Activated naive CD8-positive, alpha-beta T cell treated with anti-CD3 and anti-CD28 coated beads for 36 hours (primary cell): ENCODE measurements around the gene ZNF764. TPM values are rescaled to one million over a fixed set of nuclear protein-coding genes. Genes with fewer than 3 reads are reported as not detected.

Source experiments
- DNase-seq: peaks from one replicate; pipeline ENCODE4 v3.0.0; 2021
- H3K27ac Mint-ChIP-seq: one replicate; pipeline ENCODE4 v1.8.0; 2022; ENCODE audit warnings: mild to moderate bottlenecking, moderate library complexity, mixed read lengths
- H3K27me3 Mint-ChIP-seq: one replicate; pipeline ENCODE4 v1.8.0; 2022; ENCODE audit warnings: mild to moderate bottlenecking, mixed read lengths
- H3K36me3 Mint-ChIP-seq: one replicate; pipeline ENCODE4 v1.8.0; 2021; ENCODE audit warnings: mild to moderate bottlenecking, mixed read lengths
- H3K4me1 Mint-ChIP-seq: one replicate; pipeline ENCODE4 v1.8.0; 2021; ENCODE audit warnings: mixed read lengths
- H3K4me3 Mint-ChIP-seq: one replicate; pipeline ENCODE4 v1.8.0; 2022; ENCODE audit warnings: mild to moderate bottlenecking, moderate library complexity, mixed read lengths
- H3K9me3 Mint-ChIP-seq: one replicate; pipeline ENCODE4 v1.8.0; 2022; ENCODE audit warnings: mixed read lengths
- total RNA-seq, 2 experiments: library from RNA; stranded (reverse); gene quantifications; one replicate each; pipeline ENCODE4 v1.2.3, GENCODE V29; 2021

The ZNF764 gene
- total RNA-seq, 2 experiments from 2014 or later, result 11.9 to 12.1 TPM

- Mint-ChIP-seq H3K4me3 (peak overlapping the region; percentile 75), H3K36me3 (peaks cover 9% of the 10 kb centered on the region), H3K27ac (peak overlapping the region; percentile 76), H3K27me3 (peaks cover 4% of the 10 kb centered on the region), H3K4me1 (peaks cover 22% of the 10 kb centered on the region), H3K9me3 (no peaks in the 10 kb centered on the region)
- peak; percentile 29 for DNase-seq
These were observed 3.1 kb upstream of the ZNF764 start for GRCh38 chr16:30561089-30561816.

- peaks cover 13% of the 10 kb centered on the region for H3K36me3 Mint-ChIP-seq
- no peaks in the 10 kb centered on the region for H3K9me3 Mint-ChIP-seq
- H3K27ac Mint-ChIP-seq, result peak overlapping the region; percentile 65
- peaks cover 4% of the 10 kb centered on the region for H3K27me3 Mint-ChIP-seq
- no peak overlapping the region for H3K4me3 Mint-ChIP-seq
- DNase-seq, result no peak
- peaks cover 23% of the 10 kb centered on the region for H3K4me1 Mint-ChIP-seq
These were observed 1.5 kb upstream of the ZNF764 start for GRCh38 chr16:30559690-30560089.

GRCh38 chr16:30558789-30559377 is 709 bp upstream of the ZNF764 start:
- DNase-seq, result no peak
- H3K9me3 Mint-ChIP-seq, result no peaks in the 10 kb centered on the region
- peak overlapping the region; percentile 94 for H3K27ac Mint-ChIP-seq
- peak overlapping the region; percentile 88 for H3K4me3 Mint-ChIP-seq
- H3K36me3 Mint-ChIP-seq, result peaks cover 19% of the 10 kb centered on the region
- H3K27me3 Mint-ChIP-seq, result peaks cover 4% of the 10 kb centered on the region
- peaks cover 28% of the 10 kb centered on the region for H3K4me1 Mint-ChIP-seq

GRCh38 chr16:30557707-30557956 is 542 bp downstream of the ZNF764 start:
- H3K36me3 Mint-ChIP-seq, result peaks cover 32% of the 10 kb centered on the region
- no peak for DNase-seq
- peak overlapping the region; percentile 94 for H3K27ac Mint-ChIP-seq
- no peaks in the 10 kb centered on the region for H3K9me3 Mint-ChIP-seq
- H3K4me3 Mint-ChIP-seq, result peak overlapping the region; percentile 88
- peaks cover 4% of the 10 kb centered on the region for H3K27me3 Mint-ChIP-seq
- peaks cover 40% of the 10 kb centered on the region for H3K4me1 Mint-ChIP-seq

- H3K9me3 Mint-ChIP-seq, result no peaks in the 10 kb centered on the region
These were observed 2.1 kb downstream of the ZNF764 start for GRCh38 chr16:30556125-30556473.

GRCh38 chr16:30555315-30556124 is 2.7 kb downstream of the ZNF764 start:
- Mint-ChIP-seq H3K27me3 (peaks cover 4% of the 10 kb centered on the region), H3K27ac (peak overlapping the region; percentile 65), H3K4me3 (peak overlapping the region; percentile 60), H3K4me1 (peaks cover 51% of the 10 kb centered on the region), H3K36me3 (peaks cover 35% of the 10 kb centered on the region), H3K9me3 (no peaks in the 10 kb centered on the region)
- DNase-seq, result no peak

More at GRCh38 chr16:30556125-30556473, 2.1 kb downstream of the ZNF764 start:
- Mint-ChIP-seq H3K4me3 (peak overlapping the region; percentile 60), H3K36me3 (peaks cover 35% of the 10 kb centered on the region), H3K27ac (peak overlapping the region; percentile 65), H3K27me3 (peaks cover 4% of the 10 kb centered on the region), H3K4me1 (peaks cover 50% of the 10 kb centered on the region)
- no peak for DNase-seq

GRCh38 chr16:30554557-30555314 is 3.4 kb downstream of the ZNF764 start:
- Mint-ChIP-seq H3K36me3 (peaks cover 35% of the 10 kb centered on the region), H3K4me1 (peaks cover 51% of the 10 kb centered on the region), H3K9me3 (no peaks in the 10 kb centered on the region), H3K27ac (peak overlapping the region; percentile 77), H3K27me3 (peaks cover 4% of the 10 kb centered on the region), H3K4me3 (no peak overlapping the region)
- no peak for DNase-seq

- no peak for DNase-seq
- peaks cover 46% of the 10 kb centered on the region for H3K4me1 Mint-ChIP-seq
- H3K9me3 Mint-ChIP-seq, result no peaks in the 10 kb centered on the region
- H3K27ac Mint-ChIP-seq, result peak overlapping the region; percentile 93
- H3K36me3 Mint-ChIP-seq, result peaks cover 35% of the 10 kb centered on the region
- H3K4me3 Mint-ChIP-seq, result no peak overlapping the region
- no peaks in the 10 kb centered on the region for H3K27me3 Mint-ChIP-seq
These were observed 4.7 kb downstream of the ZNF764 start for GRCh38 chr16:30553393-30553899.

GRCh38 chr16:30552956-30553355 is 5.2 kb downstream of the ZNF764 start:
- Mint-ChIP-seq H3K27me3 (no peaks in the 10 kb centered on the region), H3K4me1 (peaks cover 46% of the 10 kb centered on the region), H3K9me3 (no peaks in the 10 kb centered on the region), H3K27ac (peak overlapping the region; percentile 93), H3K4me3 (no peak overlapping the region), H3K36me3 (peaks cover 35% of the 10 kb centered on the region)
- no peak for DNase-seq

GRCh38 chr16:30551781-30552180 is 6.4 kb downstream of the ZNF764 start:
- Mint-ChIP-seq H3K36me3 (peaks cover 30% of the 10 kb centered on the region), H3K27ac (peak overlapping the region; percentile 93), H3K27me3 (no peaks in the 10 kb centered on the region), H3K4me1 (peaks cover 45% of the 10 kb centered on the region), H3K4me3 (peak overlapping the region; percentile 55), H3K9me3 (no peaks in the 10 kb centered on the region)
- peak; percentile 55 for DNase-seq

GRCh38 chr16:30548416-30549253 is 9.5 kb downstream of the ZNF764 start:
- H3K27ac Mint-ChIP-seq, result no peak overlapping the region
- H3K27me3 Mint-ChIP-seq, result no peaks in the 10 kb centered on the region
- no peak for DNase-seq
- peaks cover 15% of the 10 kb centered on the region for H3K36me3 Mint-ChIP-seq
- H3K4me3 Mint-ChIP-seq, result no peak overlapping the region
- peaks cover 31% of the 10 kb centered on the region for H3K4me1 Mint-ChIP-seq
- H3K9me3 Mint-ChIP-seq, result no peaks in the 10 kb centered on the region

- Mint-ChIP-seq H3K4me1 (peaks cover 7% of the 10 kb centered on the region), H3K36me3 (peaks cover 2% of the 10 kb centered on the region), H3K27ac (no peak overlapping the region), H3K9me3 (no peaks in the 10 kb centered on the region), H3K4me3 (no peak overlapping the region), H3K27me3 (no peaks in the 10 kb centered on the region)
- no peak for DNase-seq
These were observed 12.1 kb downstream of the ZNF764 start for GRCh38 chr16:30546115-30546514.

- no peaks in the 10 kb centered on the region for H3K27me3 Mint-ChIP-seq
- no peak overlapping the region for H3K4me3 Mint-ChIP-seq
- no peak for DNase-seq
- no peaks in the 10 kb centered on the region for H3K4me1 Mint-ChIP-seq
- H3K9me3 Mint-ChIP-seq, result no peaks in the 10 kb centered on the region
- H3K36me3 Mint-ChIP-seq, result peaks cover 6% of the 10 kb centered on the region
- no peak overlapping the region for H3K27ac Mint-ChIP-seq
These were observed 15.1 kb downstream of the ZNF764 start for GRCh38 chr16:30543067-30543466.
